ENCODE measurements around the gene CTAGE15.
"Not testable (repeated sequence)": the region's sequence is repeated elsewhere in the genome, so short reads cannot be mapped to it uniquely, and the experiment has no call there.

DNA sequence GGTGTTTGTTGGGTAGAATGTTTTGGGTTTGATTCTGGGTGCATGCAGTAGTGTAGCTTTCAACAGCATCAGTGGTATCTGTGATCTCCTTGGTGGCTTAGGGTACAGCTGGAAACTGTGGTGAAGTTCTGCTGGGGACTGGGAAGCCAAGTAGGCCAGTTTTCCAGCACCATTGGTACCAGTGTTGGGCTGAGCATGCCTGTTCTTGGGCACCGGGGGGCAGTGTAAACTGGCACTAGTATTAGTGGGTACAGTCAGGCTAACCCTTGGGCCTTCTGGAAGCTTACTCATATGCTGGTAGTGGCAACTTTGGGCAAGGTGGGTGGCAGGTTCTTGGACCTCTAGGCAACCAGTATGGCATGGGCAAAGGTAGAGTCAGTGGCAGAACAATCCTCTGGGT, 15.6 kb upstream of the CTAGE15 start:
- TF ChIP-seq, protein P1, sequence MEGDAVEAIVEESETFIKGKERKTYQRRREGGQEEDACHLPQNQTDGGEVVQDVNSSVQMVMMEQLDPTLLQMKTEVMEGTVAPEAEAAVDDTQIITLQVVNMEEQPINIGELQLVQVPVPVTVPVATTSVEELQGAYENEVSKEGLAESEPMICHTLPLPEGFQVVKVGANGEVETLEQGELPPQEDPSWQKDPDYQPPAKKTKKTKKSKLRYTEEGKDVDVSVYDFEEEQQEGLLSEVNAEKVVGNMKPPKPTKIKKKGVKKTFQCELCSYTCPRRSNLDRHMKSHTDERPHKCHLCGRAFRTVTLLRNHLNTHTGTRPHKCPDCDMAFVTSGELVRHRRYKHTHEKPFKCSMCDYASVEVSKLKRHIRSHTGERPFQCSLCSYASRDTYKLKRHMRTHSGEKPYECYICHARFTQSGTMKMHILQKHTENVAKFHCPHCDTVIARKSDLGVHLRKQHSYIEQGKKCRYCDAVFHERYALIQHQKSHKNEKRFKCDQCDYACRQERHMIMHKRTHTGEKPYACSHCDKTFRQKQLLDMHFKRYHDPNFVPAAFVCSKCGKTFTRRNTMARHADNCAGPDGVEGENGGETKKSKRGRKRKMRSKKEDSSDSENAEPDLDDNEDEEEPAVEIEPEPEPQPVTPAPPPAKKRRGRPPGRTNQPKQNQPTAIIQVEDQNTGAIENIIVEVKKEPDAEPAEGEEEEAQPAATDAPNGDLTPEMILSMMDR (IDR thresholded peaks at IDR 0.05): not testable (repeated sequence)
- not testable (repeated sequence) for TF ChIP-seq POLR2A (IDR thresholded peaks at IDR 0.05; ENCODE audit: low read depth)
